Fibroblast of lung (primary cell): ENCODE results near the gene ARID1B. TPM values are rescaled to one million over a fixed set of nuclear protein-coding genes. Genes with fewer than 3 reads are reported as not detected.

Experiments used
- DNase-seq, 2 donors: peaks; one replicate each; pipeline versions ENCODE4 v3.0.0 to v3.0.0-alpha.2; 2010; ENCODE audit warnings: low read depth in 2 of 2
- H2AFZ ChIP-seq: 2 replicates; pipeline ENCODE4 v1.5.1; 2012; ENCODE audit warnings: low read length, control low read depth, inconsistent platforms
- H3K27ac ChIP-seq: 2 replicates; pipeline ENCODE4 v1.5.1; 2011; ENCODE audit warnings: low read length, control low read depth; ENCODE audit not compliant: insufficient read depth
- H3K27me3 ChIP-seq: 2 replicates; pipeline ENCODE4 v1.5.1; 2011; ENCODE audit warnings: mild to moderate bottlenecking, low read length; ENCODE audit not compliant: control insufficient read depth, insufficient read depth
- H3K36me3 ChIP-seq: 2 replicates; pipeline ENCODE4 v1.5.1; 2011; ENCODE audit warnings: low read length; ENCODE audit not compliant: control insufficient read depth, insufficient read depth
- H3K4me1 ChIP-seq: 2 replicates; pipeline ENCODE4 v1.5.1; 2011; ENCODE audit warnings: low read length; ENCODE audit not compliant: control insufficient read depth, insufficient read depth; ENCODE audit errors: extremely low read depth
- H3K4me2 ChIP-seq: 2 replicates; pipeline ENCODE4 v1.5.1; 2011; ENCODE audit warnings: low read length, control low read depth; ENCODE audit not compliant: insufficient read depth; ENCODE audit errors: extremely low read depth
- H3K4me3 ChIP-seq, 4 experiments: fragments of 200-600 bp in 1 of 4; sonication (generic) in 1 of 4; replicated peaks in 1 of 4; 2 replicates each; pipeline ENCODE4 v1.5.1; 2011 to 2016; ENCODE audit warnings: low read length in 4 of 4, low read depth in 3 of 4, mild to moderate bottlenecking in 3 of 4, control low read depth in 2 of 4, inconsistent platforms in 1 of 4, mixed read lengths in 1 of 4; ENCODE audit not compliant: insufficient read depth in 1 of 4; ENCODE audit errors: control extremely low read depth in 1 of 4
- H3K79me2 ChIP-seq: 2 replicates; pipeline ENCODE4 v1.5.1; 2012; ENCODE audit warnings: mild to moderate bottlenecking, low read length, inconsistent platforms; ENCODE audit not compliant: control insufficient read depth, insufficient read depth
- H3K9ac ChIP-seq: 2 replicates; pipeline ENCODE4 v1.5.1; 2011; ENCODE audit warnings: mild to moderate bottlenecking, low read length, control low read depth; ENCODE audit not compliant: insufficient read depth
- H3K9me3 ChIP-seq: 2 replicates; pipeline ENCODE4 v1.5.1; 2012; ENCODE audit warnings: low read depth, low read length; ENCODE audit not compliant: control insufficient read depth, insufficient read depth
- H4K20me1 ChIP-seq: 2 replicates; pipeline ENCODE4 v1.5.1; 2011; ENCODE audit warnings: low read length; ENCODE audit not compliant: control insufficient read depth, insufficient read depth; ENCODE audit errors: extremely low read depth
- EZH2 ChIP-seq: IDR thresholded peaks from 2 replicates; pipeline ENCODE4 v1.5.1; 2012; ENCODE audit warnings: low read length, control low read depth, mild to moderate bottlenecking; ENCODE audit errors: missing control alignments
- polyA plus RNA-seq, 2 donors: library from polyadenylated mRNA; depleted of rRNA in 1 of 2; stranded (reverse) in 1 of 2; unstranded in 1 of 2; fragments of >200 nt; gene quantifications; 2 replicates each; pipeline ENCODE4 v1.2.1, GENCODE V29; 2011 to 2012; ENCODE audit warnings: missing spikeins in 1 of 2
- total RNA-seq: library from RNA; depleted of rRNA; stranded (reverse); fragments of >200 nt; gene quantifications from 2 replicates; pipeline ENCODE4 v1.2.1, GENCODE V29; 2014
- TF ChIP-seq, protein P1 (sequence below), 2 donors: IDR thresholded peaks in 1 of 2; conservative IDR thresholded peaks in 1 of 2; 1 replicate in 1 of 2; 2 replicates in 1 of 2; pipeline ENCODE4 v1.5.1; 2011 to 2012; ENCODE audit warnings: low read length in 2 of 2, control low read depth in 1 of 2, inconsistent platforms in 1 of 2, low read depth in 1 of 2, mild to moderate bottlenecking in 1 of 2

Gene ARID1B
- total and polyA plus RNA-seq, 2 donors (not counting 1 experiment from before 2014, with no cell fraction given), result 15.4 to 41.9 TPM

GRCh38 chr6:156852147-156852857 is 75.1 kb downstream of the ARID1B start:
- DNase-seq, result no peak
- no peaks in the 10 kb centered on the region for H3K9me3 ChIP-seq
- no peak overlapping the region for H3K4me3 ChIP-seq
- no peaks in the 10 kb centered on the region for H3K36me3 ChIP-seq
- H3K4me1 ChIP-seq, result peaks cover 2% of the 10 kb centered on the region
- no peaks in the 10 kb centered on the region for H3K27me3 ChIP-seq
- peaks cover 51% of the 10 kb centered on the region for H3K79me2 ChIP-seq
- no peak overlapping the region for H3K4me2 ChIP-seq
- H4K20me1 ChIP-seq, result no peaks in the 10 kb centered on the region
- TF ChIP-seq EZH2, result no peak
- TF ChIP-seq, protein P1, sequence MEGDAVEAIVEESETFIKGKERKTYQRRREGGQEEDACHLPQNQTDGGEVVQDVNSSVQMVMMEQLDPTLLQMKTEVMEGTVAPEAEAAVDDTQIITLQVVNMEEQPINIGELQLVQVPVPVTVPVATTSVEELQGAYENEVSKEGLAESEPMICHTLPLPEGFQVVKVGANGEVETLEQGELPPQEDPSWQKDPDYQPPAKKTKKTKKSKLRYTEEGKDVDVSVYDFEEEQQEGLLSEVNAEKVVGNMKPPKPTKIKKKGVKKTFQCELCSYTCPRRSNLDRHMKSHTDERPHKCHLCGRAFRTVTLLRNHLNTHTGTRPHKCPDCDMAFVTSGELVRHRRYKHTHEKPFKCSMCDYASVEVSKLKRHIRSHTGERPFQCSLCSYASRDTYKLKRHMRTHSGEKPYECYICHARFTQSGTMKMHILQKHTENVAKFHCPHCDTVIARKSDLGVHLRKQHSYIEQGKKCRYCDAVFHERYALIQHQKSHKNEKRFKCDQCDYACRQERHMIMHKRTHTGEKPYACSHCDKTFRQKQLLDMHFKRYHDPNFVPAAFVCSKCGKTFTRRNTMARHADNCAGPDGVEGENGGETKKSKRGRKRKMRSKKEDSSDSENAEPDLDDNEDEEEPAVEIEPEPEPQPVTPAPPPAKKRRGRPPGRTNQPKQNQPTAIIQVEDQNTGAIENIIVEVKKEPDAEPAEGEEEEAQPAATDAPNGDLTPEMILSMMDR (conservative IDR thresholded peaks at IDR 0.05 in 1 of 2, IDR thresholded peaks at IDR 0.05 in 1 of 2; ENCODE audit: low read depth in 1 of 2, low read length in 2 of 2), result no peak
- no peak overlapping the region for H3K27ac ChIP-seq
- no peak overlapping the region for H2AFZ ChIP-seq
- no peak overlapping the region for H3K9ac ChIP-seq

- no peaks in the 10 kb centered on the region for H4K20me1 ChIP-seq
Observed at GRCh38 chr6:156852858-156853216, 75.7 kb downstream of the ARID1B start.

DNA sequence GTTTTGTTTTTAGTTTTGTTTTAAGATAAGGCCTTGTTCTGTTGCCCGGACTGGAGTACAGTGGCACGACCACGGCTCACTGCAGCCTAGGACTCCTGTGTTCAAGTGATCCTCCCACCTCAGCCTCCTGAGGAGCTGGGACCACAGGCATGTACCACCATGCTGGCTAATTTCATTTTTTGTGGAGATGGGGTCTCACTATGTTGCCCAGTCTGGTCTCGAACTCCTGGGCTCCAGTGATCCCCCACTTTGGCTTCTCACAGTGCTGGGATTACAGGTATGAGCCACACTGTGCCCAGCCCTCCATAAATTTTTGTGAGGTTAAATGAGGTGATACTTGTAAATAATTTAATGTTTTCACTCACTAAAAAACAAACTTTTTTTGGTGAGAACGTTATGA is 76.6 kb downstream of the ARID1B start:
- no peaks in the 10 kb centered on the region for H4K20me1 ChIP-seq
- TF ChIP-seq, protein P1 (conservative IDR thresholded peaks at IDR 0.05 in 1 of 2, IDR thresholded peaks at IDR 0.05 in 1 of 2; ENCODE audit: low read depth in 1 of 2, low read length in 2 of 2), result no peak
- no peak for TF ChIP-seq EZH2

More at GRCh38 chr6:156852858-156853216, 75.7 kb downstream of the ARID1B start:
- Histone ChIP-seq H3K9me3 (no peaks in the 10 kb centered on the region), H3K4me1 (peaks cover 2% of the 10 kb centered on the region), H3K36me3 (no peaks in the 10 kb centered on the region), H3K27ac (no peak overlapping the region), H3K4me3 (no peak overlapping the region), H3K79me2 (peaks cover 50% of the 10 kb centered on the region), H3K27me3 (no peaks in the 10 kb centered on the region), H2AFZ (no peak overlapping the region), H3K4me2 (no peak overlapping the region), H3K9ac (no peak overlapping the region)
- DNase-seq, result no peak
- no peak for TF ChIP-seq EZH2
- TF ChIP-seq, protein P1 (conservative IDR thresholded peaks at IDR 0.05 in 1 of 2, IDR thresholded peaks at IDR 0.05 in 1 of 2; ENCODE audit: low read depth in 1 of 2, low read length in 2 of 2), result no peak

More for the DNA sequence above, 76.6 kb downstream of the ARID1B start:
- no peak overlapping the region for H3K27ac ChIP-seq
- no peak overlapping the region for H2AFZ ChIP-seq
- H3K4me1 ChIP-seq, result no peaks in the 10 kb centered on the region
- peaks cover 46% of the 10 kb centered on the region for H3K79me2 ChIP-seq
- no peak overlapping the region for H3K9ac ChIP-seq
- no peak overlapping the region for H3K4me2 ChIP-seq
- DNase-seq, result no peak
- H3K4me3 ChIP-seq, result no peak overlapping the region
- no peaks in the 10 kb centered on the region for H3K9me3 ChIP-seq
- H3K36me3 ChIP-seq, result no peaks in the 10 kb centered on the region
- H3K27me3 ChIP-seq, result no peaks in the 10 kb centered on the region
